Measurements from ENCODE around the gene GFOD2.
"Not testable (repeated sequence)": the region's sequence is repeated elsewhere in the genome, so short reads cannot be mapped to it uniquely, and the experiment has no call there.

GFOD2 gene

DNA sequence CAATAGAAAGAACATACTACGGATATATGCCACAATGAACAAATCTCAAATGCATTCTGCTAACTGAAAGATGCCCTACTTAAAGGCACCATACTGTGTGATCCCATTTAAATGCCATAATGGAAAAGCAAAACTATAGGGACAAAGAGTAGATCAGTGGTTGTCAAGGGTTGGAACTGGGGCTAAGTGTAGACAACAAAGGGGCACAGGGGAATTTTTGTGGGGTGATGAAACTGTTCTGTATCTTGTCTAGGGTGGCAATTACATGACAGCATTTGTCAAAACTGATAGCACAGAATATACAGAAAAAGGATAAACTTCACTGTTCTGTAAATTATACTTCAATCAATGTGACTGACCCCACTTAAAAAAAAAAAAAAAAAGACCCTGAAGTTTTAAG, 17.7 kb downstream of the GFOD2 start:
- no peak for DNase-seq

DNA sequence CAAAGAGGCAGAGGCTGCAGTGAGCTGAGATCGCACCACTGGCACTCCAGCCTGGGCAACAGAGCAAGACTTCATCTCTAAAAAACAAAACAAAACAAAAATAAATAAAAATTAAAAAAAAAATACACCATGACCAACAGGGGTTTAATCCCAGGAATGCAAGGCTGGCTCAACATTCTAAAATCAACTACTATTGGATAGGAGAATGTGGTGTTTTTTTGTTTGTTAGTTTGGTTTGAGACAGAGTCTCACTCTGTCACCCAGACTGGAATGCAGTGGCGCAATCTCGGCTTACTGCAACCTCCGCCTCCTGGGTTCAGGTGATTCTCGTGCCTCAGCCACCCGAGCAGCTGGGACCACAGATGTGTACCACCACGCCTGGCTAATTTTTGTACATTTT, 19.9 kb downstream of the GFOD2 start:
- no peak for DNase-seq

DNA sequence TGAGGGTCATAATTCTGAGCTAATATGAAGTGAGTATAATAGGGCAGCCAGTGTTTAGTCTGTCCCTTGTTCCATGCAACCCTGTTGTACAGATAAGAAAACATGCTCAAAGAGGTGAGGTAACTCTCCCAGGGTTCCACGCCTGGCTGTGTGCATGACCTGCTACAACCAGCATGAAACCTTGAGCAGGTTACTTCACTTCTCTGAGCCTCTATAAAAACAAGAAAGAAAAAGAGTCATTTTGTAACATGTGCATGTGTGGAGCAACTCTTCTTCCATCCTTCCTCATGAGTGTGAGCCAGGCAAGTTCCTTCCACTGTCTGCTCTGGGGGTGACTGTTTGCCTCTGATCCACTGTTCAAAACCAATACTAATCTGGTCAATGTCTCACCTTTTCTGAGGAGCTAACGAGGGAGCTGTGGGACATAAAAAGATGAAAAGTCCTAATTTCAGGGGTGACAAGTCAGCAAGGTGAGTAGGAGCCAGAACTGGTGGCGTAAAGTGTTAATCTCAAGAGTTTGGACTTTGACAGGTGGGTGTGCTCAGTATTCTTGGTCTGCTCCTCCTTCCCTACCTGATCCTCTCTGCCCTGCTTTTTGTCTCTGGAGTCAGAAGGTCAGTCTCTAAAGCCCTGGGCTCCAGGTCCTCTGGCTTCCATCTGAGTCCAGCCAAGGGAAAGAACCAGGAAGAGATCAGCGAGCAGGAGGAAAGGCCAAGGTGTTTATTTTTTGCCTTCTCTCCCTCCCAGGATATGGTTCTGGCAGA, 21.5 kb downstream of the GFOD2 start:
- no peak for DNase-seq

DNA sequence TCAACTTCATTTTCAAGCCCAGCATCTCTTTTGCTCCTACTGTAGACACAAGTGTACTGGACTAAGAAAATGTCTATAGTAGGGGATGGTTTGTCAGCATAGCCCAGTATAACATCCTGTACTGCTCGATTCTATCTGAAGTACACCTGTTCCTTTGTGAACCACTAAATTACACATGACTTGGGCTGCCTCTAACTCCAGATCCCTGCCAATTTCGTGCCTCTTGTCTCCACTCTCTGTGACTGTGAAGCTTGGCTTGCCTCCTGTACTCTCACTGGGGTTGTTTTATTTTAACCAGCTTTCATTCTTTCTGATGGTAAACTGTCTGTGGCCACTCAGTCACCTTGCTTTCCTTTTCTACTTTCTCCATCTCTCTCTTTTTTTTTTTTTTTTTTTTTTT, 24.5 kb downstream of the GFOD2 start:
- no peak for DNase-seq

DNA sequence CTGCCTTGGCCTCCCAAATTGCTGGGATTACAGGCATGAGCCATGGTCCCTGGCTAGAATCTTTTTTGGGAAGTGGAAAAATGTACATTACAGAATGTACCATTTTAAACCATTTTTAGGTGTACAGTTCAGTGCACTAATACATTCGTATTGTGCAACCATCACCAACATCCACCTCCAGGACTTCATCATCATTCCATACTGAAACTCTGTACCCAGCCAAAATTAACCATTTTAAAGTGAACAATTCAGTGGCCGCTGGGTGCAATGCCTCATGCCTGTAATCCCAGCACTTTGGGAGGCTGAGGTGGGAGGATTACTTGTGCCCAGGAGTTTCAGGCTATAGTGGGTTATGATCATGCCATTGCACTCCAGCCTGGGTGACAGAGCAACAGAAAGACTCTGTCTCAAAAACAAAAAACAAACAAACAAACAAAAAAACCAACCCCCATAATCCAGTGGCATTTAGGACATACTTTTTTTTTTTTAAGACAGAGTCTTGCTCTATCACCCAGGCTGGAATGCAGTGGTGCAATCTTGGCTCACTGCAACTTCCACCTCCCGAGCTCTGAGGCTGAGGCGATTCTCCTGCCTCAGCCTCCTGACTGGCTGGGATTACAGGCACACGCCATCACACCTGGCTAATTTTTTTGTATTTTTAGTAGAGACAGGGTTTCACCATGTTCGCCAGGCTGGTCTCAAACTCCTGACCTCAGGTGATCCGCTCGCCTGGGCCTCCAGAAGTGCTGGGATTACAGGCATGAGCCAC, 25.4 kb downstream of the GFOD2 start:
- DNase-seq, result not testable (repeated sequence)

DNA sequence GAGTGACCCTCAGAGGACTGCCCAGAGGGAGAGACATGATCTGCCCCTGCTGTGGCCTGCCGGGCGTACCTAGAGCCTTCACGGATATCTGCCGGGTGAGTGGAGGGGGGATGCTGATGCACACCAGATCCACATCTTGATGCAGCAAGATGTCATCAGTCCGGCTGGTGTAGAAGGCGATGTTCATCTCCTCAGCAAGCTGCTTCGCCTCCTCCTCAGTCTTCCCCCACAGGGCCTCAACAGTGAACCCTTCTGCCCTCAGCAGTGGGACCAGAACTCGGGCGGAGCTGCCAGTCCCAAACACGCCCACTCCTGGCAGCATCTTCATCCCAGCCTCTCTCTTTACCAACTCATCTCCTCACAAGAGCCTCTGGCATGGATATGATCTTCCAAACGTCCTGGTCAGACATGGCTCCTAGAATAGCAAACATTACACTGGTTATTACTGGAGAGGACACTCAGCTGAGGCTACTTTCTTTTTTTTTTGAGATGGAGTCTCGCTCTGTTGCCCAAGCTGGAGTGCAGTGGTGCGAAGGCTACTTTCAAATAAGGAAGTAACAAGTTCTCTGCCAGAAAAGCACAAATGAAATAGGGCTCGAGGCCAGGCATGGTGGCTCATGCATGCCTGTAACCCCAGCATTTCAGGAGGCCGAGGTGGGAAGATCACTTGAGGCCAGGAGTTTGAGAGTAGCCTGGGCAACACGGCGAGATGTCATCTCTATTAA, 33.6 kb downstream of the GFOD2 start:
- no peak for DNase-seq

DNA sequence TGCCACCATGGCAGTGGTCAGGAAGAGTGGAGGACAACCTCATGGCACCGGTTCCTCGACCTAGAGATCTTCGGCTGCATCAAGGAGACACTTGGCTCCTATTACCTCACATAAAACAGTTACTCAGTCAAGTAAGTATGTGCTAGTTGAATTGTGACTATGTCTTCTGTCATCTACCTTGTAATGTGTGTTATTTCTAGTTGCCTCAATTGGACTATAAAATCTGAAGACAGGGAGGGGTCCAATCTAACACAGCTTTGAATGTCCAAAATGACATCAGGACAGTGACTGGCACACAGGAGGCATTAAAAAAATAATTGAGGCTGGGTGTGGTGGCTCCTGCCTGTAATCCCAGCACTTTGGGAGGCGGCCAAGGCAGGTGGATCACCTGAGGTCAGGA, 35.3 kb downstream of the GFOD2 start:
- no peak for DNase-seq

DNA sequence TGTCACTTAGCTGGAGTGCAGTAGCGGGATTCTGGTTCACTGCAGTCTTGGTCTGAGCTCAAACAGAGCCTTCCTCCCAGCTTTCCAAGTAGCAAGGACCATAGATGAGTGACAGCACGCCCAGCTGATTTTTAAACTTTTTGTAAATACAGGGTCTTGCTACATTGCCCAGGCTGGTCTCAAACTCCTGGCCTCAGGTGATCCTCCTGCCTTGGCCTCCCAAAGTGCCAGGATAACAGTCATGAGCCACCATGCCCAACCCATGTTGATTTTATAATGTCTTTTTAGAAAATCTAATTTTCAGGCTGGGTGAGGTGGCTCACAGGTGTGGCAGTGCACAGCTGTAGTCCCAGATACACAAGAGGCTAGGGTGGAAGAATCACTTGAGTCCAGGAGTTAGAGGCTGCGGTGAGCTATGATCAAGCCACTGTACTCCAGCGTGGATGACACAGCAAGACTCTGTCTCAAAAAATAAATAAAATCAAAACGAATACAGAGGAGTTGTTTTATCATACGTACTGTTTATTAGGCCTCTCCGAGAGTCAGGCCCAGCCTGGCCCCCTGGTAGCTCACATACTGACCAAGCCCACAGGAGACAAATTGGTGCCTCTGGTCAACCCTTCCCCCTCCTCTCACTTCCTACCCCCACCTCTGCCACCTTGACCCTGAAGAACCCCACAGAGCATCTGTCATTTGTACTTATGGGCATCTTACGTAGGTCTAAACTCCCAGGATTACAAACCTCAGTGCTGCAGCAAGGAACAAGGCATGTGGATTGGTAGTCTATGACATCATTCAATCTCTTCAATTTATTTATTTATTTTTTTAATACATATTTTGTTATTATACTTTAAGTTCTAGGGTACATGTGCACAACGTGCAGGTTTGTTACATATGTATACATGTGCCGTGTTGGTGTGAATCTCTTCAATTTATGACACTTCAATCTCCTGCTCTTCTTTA, 38.9 kb downstream of the GFOD2 start:
- DNase-seq, result no peak

DNA sequence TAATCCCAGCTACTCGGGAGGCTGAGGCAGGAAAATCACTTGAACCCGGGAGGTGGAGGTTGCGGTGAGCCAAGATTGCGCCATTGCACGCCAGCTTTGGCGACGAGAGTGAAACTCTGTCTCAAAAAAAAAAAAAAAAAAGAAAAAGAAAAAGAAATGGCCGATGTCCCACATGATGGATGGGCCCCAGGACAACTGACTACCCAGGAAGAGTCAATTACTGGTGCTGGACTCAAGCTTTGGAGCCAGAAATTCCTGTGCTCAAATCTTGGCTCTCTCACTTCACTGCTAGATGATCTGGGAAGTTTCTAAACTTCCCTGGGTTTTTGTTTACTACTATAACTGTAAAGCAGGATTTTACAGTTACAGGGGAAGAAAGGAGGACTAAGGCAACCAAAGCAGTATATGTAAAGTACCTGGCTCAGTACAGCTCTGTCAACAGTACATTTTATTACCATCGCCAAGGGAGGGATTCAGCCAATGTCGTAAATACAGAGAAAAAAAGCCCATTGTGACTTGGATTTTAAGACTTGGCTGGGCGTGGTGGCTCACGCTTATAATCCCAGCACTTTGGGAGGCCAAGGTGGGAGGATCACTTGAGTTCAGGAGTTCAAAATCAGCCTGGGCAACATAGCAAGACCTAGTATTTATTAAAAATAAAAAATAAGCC, 40.6 kb downstream of the GFOD2 start:
- no peak for DNase-seq

DNA sequence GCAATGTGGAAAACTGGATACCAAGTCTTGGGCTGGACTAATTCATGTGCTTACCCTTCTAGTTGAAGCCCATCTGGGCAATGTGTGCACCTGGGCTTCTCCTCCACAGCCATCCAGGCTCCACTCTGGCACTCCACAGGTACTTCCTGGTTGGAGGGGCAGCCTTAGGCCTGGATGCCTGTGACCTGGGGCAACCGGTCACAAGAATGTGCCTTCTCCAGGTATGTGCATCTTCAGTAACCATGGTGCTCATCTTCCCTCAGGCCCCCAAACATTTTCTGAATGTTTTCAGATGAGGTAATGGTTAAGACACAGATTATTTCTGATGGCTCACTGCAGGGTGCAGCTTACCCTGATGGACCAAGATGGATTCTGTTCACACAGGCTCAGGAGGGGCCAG, 41.4 kb downstream of the GFOD2 start:
- no peak for DNase-seq

DNA sequence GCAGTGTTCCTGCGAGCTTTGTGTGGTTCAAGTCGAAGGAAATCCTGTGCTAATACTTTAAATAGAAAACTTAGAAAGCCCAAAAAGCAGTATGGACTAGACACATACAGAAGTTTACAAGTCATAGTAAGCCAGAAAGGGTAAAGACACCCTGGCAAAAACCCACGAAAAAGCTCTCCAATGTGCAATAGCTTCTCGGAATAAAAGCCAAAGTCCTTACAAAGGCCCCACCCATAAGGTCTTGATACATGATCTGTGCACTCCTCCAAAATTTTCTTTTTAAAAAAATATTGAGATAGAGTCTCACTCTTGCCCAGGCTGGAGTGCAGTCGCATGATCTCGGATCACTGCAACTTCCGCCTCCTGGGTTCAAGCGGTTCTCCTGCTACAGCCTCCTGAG, 42.2 kb downstream of the GFOD2 start:
- no peak for DNase-seq

DNA sequence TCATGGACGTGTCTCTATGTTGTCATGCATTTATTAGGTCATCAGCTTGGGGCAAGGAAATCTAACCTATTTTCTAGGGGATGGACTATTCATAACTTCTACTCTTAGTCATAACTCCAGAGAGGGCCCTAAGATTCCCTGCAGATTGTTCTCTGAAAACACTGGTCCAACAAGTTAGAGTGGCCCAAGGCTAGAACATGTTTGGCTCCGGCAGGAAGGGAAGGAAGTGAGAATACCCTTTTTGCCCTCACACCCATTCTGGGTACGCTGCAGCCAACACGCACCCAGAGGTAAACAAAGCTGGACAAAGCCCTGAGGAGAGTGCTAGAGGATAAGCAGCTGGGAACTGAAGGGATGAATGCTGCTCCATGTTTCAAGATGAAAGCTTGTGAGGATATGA, 42.6 kb downstream of the GFOD2 start:
- no peak for DNase-seq

DNA sequence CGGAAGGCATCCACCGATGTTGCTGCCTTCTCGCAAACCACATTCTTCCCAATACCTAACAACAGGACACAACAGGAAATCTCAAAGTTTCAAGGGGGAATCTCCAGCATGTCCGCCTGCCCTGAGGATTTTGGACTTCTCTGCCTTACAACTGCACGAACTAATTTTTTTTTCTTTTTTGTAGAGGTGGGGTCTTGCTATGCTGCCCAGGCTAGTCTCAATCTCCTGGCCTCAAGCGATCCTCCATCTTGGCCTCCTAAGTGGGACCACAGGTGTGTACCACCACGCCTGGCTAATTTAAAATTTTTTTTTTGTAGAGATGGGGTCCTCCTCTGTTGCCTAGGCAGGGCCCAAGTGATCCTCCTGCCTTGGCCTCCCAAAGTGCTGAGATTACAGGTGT, 43.1 kb downstream of the GFOD2 start:
- no peak for DNase-seq

DNA sequence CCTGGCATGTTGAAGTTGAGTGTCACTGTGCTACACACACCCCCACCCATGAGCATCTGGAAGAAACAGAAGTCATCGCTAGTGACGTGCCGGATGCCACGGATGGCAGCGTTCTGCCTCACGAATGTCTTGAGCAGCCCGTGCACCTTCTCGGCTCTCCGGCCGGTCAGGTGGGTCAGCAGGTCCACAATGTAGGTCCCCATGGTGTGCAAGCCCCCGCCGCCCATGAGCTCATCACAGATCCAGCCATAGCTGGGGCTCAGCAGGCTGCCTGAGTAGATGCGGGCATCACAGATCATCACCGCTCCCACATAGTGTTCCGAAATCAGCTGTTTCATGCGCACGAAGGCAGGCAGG, 43.6 kb downstream of the GFOD2 start:
- no peak for DNase-seq

DNA sequence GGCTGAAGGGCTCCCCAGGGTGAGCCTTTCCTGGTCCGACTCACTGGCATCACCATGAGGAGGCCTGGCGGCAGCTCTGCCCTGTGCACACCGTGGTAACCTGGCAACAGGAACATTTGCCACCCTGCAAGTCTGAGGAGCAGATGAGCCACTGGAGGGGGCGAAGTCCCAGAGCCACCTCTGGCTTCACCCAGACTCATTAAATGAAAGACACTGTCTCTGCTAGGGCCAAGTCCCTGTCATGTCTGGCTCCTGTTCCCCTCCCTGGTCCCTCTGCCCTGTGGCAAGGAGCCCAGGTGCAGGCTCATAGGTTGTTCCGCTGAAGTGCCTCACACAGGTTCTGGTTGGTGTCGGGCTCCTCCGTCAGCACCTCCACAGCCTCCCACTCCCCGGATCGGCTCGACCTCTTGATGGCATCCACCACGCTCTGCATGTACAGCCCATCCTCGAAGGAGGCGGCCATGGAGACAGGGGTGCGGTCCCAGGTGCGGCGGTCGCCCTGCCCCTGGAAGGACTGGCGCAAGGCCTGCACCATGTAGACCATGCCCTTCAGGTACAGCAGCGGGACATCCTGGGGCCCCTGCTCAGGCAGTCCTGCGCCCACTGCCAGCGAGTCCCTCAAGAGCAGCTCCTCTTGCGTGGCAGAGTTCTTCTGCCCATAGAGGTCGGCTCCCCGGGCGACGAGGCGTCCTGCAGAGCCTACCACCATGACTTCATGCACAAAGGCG, 44.1 kb downstream of the GFOD2 start:
- no peak for DNase-seq

DNA sequence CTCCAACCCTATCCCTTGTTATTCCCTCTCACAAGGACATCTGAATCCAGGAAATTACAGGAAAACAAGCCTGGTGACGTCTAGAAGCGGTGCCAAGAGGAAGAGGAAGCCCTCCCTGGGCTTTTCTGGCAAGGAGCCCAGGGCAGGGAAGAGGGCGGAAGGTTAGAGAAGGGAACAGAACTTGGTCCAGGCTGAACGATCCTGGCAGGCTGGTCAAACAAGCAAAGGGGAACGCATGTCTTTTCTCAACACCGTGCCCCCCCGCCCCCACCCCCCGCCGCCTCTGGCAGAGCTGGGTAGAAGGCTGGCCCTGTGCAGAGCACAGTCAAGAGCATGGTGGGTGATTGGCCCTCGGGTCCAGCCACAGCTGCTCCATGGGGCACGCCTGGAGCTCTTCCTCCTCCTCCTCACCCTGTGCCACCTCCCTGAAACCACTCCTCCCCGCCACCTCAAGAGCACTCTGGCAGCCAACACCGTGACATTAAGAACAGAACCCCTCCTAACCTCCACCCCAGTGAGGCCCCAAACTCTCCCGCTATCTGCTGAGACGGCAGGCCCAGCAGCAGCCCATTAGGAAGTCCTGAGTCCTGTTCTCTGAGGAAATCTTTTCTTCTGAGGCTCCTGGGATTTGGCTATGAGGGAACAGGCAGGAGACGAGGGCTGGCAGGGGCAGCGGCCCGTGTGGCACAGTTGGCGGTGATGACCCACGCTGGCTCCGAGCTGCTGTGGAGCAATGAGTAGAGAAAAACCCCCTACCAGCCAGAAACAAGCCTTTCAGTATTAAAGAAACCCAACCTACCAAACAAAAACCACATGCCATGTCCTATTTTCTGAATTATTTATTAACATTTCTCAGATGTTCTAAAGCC, 45.2 kb downstream of the GFOD2 start:
- DNase-seq, result no peak

DNA sequence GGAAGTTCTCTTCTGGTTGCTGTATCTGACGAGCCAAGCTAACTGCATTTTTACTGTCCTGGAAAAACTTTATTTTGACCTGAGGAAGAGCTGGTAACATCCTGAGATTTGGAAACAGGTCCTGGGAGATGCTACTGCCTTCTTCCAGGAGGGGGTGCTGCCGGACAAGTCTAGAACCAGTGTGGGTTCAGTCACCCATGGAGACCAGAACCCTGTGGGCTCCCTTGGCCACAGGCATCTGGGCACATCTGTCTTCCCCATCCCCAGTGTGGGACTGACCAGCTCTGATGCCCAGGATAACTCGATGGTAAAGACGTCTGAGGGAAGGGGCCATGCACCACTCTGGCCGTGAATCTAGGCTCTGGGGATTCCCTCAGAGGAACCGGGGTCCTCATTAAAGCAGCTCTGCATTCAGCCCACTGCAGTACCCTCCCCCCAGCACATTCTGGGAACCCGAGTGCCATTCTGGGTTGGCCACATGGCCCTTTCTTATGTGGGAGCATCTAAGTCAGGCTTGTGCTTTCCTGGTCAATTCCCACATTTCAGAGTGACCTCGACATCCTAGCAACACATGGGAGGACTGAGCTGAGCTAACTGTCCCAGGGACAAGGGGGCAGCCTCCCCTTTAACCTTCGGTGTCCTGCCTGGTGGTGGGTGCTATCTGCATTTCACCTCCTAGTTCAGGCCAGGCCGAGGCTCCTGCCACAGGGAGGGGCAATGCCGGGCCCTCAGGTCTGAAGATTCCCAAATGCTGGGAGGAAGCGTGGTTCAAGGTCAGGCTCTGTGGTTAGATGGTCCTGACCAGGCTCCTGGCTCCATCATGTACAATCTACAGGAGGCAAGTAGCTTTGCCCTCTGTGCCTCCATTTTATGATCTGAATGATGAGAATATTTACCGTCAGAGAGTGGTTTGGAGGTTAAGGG, 46.1 kb downstream of the GFOD2 start:
- DNase-seq, result peak; percentile 2

DNA sequence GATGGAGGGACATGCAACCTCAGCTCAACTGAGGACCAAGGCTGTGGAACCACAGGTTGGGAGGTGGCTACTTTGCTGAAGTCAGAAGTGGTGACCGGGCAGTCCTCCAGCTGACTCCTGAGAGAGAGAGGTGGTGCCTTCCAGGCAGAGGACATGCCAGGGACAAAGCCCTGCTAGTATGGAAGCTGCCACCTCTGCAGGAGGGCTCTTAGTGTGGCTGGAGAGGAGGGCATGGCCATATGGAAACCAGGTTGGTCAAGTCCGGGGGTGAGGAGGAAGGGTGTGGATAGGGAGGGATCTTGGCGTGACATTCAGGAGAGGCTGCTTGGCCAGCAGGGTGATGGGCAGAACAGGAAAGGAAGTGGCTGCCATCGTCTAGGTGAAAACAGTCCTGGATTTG, 46.8 kb downstream of the GFOD2 start:
- DNase-seq, result no peak

DNA sequence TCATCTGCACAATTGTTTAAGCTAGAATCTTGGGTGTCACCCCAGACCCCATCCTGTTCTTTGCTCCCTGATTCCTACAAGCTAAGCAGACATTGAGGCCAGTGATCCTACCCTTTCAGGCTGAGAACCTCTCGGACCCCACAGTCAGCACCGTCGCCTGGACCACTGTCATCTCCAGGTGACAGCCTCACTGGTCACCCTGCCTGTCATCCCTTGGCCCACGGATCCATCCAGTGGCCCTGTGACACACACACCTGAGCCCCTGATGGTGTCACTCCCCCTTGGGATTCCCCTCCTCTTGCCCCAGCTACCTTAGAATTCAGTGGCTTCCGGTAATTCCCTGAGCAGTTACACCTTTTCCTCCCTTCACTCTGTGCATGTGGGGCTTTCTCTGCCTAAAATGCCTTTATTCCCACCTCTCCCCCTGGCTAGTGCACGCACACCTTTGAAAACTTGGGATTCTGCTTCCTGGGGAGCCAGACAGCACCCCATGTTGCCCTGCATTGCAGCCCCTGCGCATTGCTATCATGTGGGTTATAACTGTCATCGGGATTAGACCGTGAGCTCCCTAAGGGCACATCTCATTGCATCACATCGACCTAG, 49.5 kb downstream of the GFOD2 start:
- DNase-seq, result no peak
